ENCODE measurements around the gene CRPPA. TPM values are rescaled to one million over a fixed set of nuclear protein-coding genes. Genes with fewer than 3 reads are reported as not detected.

Gene CRPPA
- total and polyA plus RNA-seq, 10 of the 15 experiments (the other 5 are each of a cell fraction or from before 2014, with no cell fraction given): not detected

DNA sequence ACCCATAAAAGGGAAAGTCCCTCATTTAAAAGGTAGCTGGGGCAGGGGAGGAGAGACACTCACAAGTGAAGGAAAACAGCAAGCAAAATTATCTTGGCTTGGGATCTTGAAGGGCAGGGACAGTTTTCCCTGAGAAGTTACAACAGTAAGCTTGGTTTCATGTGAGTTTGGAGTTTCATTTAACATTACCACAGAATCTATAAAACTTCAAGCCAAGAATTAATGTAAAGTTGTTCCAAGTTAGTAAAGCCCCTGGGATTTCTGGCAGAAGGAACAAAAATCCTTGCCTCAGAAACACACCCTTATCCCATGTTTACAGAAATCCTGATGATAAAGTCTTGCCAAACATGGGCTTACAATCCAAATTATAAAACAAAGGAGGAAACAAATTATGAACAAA, 19.2 kb downstream of the CRPPA start (continued):
- TF ChIP-seq MYC (IDR thresholded peaks at IDR 0.05; ENCODE audit: insufficient read depth, insufficient read length, insufficient replicate concordance, low read length, severe bottlenecking) (no peak), DPF2 (IDR thresholded peaks at IDR 0.05) (no peak), JUNB (IDR thresholded peaks at IDR 0.05) (no peak), MYB (IDR thresholded peaks at IDR 0.05; ENCODE audit: borderline replicate concordance, low read depth, low read length) (no peak), TCF3 (IDR thresholded peaks at IDR 0.05; ENCODE audit: borderline replicate concordance, insufficient read depth, low read depth, low read length) (no peak)

DNA sequence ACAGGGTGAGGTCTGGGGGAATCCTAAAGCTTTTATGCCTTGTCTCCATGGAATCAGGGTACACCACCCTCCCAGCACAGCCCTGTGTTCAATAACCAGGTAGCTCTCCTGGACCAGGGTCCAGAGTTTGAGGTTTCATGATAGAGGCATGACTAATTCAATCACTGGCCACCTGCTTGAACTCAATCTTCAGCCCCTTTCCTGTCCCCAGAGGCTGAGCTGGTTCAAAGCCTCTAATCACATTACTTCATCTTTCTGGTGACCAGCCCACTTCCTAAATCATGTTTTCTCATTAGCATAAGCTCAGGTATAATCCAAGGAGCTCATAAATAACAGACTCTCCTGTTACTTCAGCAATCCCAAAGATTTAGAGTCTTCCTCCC, 20.5 kb downstream of the CRPPA start:
- in situ Hi-C loops (cut with MboI): no loop called here

More for the DNA sequence above, 20.5 kb downstream of the CRPPA start:
- no TSS peak for BruUV-seq (replicated peaks)
- no peak overlapping the region for H3K4me2 ChIP-seq (ENCODE audit: control insufficient read depth, insufficient read depth)
- H3K4me1 ChIP-seq (ENCODE audit: control insufficient read depth, insufficient read depth, low read length): no peaks in the 10 kb centered on the region
- TF ChIP-seq, protein P1, sequence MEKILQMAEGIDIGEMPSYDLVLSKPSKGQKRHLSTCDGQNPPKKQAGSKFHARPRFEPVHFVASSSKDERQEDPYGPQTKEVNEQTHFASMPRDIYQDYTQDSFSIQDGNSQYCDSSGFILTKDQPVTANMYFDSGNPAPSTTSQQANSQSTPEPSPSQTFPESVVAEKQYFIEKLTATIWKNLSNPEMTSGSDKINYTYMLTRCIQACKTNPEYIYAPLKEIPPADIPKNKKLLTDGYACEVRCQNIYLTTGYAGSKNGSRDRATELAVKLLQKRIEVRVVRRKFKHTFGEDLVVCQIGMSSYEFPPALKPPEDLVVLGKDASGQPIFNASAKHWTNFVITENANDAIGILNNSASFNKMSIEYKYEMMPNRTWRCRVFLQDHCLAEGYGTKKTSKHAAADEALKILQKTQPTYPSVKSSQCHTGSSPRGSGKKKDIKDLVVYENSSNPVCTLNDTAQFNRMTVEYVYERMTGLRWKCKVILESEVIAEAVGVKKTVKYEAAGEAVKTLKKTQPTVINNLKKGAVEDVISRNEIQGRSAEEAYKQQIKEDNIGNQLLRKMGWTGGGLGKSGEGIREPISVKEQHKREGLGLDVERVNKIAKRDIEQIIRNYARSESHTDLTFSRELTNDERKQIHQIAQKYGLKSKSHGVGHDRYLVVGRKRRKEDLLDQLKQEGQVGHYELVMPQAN (conservative IDR thresholded peaks at IDR 0.05): no peak
- no peak for TF ChIP-seq NRF1 (conservative IDR thresholded peaks at IDR 0.05; ENCODE audit: low read depth, low read length)
- TF ChIP-seq TBL1XR1 (IDR thresholded peaks at IDR 0.05; ENCODE audit: low read depth, low read length): no peak
- no peak for TF ChIP-seq ATF7 (IDR thresholded peaks at IDR 0.05; ENCODE audit: low read depth)
- TF ChIP-seq NR2C1 (IDR thresholded peaks at IDR 0.05): no peak
- TF ChIP-seq PML (IDR thresholded peaks at IDR 0.05; ENCODE audit: low read length): no peak
- no peak for TF ChIP-seq MEF2A (IDR thresholded peaks at IDR 0.05; ENCODE audit: insufficient read depth, low read depth, low read length)
- TF ChIP-seq, protein P2, sequence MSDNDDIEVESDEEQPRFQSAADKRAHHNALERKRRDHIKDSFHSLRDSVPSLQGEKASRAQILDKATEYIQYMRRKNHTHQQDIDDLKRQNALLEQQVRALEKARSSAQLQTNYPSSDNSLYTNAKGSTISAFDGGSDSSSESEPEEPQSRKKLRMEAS (IDR thresholded peaks at IDR 0.05; ENCODE audit: low read depth, low read length): no peak
- TF ChIP-seq, protein P3, sequence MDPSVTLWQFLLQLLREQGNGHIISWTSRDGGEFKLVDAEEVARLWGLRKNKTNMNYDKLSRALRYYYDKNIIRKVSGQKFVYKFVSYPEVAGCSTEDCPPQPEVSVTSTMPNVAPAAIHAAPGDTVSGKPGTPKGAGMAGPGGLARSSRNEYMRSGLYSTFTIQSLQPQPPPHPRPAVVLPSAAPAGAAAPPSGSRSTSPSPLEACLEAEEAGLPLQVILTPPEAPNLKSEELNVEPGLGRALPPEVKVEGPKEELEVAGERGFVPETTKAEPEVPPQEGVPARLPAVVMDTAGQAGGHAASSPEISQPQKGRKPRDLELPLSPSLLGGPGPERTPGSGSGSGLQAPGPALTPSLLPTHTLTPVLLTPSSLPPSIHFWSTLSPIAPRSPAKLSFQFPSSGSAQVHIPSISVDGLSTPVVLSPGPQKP (IDR thresholded peaks at IDR 0.05; ENCODE audit: low read depth, low read length): no peak
- no peak for TF ChIP-seq SIX5 (IDR thresholded peaks at IDR 0.05; ENCODE audit: low read depth, low read length, severe bottlenecking)
- TF ChIP-seq MYC (IDR thresholded peaks at IDR 0.05; ENCODE audit: insufficient read depth, insufficient read length, insufficient replicate concordance, low read length, severe bottlenecking): no peak
- TF ChIP-seq, protein P4, sequence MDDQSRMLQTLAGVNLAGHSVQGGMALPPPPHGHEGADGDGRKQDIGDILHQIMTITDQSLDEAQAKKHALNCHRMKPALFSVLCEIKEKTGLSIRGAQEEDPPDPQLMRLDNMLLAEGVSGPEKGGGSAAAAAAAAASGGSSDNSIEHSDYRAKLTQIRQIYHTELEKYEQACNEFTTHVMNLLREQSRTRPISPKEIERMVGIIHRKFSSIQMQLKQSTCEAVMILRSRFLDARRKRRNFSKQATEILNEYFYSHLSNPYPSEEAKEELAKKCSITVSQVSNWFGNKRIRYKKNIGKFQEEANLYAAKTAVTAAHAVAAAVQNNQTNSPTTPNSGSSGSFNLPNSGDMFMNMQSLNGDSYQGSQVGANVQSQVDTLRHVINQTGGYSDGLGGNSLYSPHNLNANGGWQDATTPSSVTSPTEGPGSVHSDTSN (IDR thresholded peaks at IDR 0.05; ENCODE audit: insufficient replicate concordance, low read depth, low read length): no peak
- TF ChIP-seq EP300 (IDR thresholded peaks at IDR 0.05; ENCODE audit: borderline replicate concordance in 1 of 2, control insufficient read depth in 1 of 2, low read depth in 2 of 2, low read length in 2 of 2): no peak
- TF ChIP-seq CREB1 (IDR thresholded peaks at IDR 0.05; ENCODE audit: low read depth): no peak
- no peak for TF ChIP-seq EZH2 (IDR thresholded peaks at IDR 0.05; ENCODE audit: borderline replicate concordance, control insufficient read depth, low read depth, low read length)
- no peak for TF ChIP-seq SIN3A (IDR thresholded peaks at IDR 0.05; ENCODE audit: low read depth, low read length)
- H3K4me3 ChIP-seq: no peak overlapping the region
- CTCF ChIA-PET: interaction anchor here (1.2 kb wide), 1 partner anchor 11 kb away, joined by 3 read pairs; no protein-coding TSS in a partner anchor
- POLR2A ChIA-PET: no interaction called here
- no peak overlapping the region for H3K27ac ChIP-seq (ENCODE audit: control insufficient read depth, insufficient read depth)
- no peak for FAIRE-seq
- no peak for DNase-seq (ENCODE audit: low read depth, low spot score)
- no peaks in the 10 kb centered on the region for H3K27me3 ChIP-seq (replicated peaks in 1 of 2; ENCODE audit: control insufficient read depth in 2 of 2, insufficient read depth in 2 of 2, low read length in 1 of 2)
- H3K9me3 ChIP-seq (replicated peaks; ENCODE audit: control insufficient read depth, insufficient read depth, low read length): peaks cover 27% of the 10 kb centered on the region
- H3K9ac ChIP-seq (ENCODE audit: control insufficient read depth, insufficient read depth, low read length): no peak overlapping the region
- SMC1A ChIA-PET (ENCODE audit: uncharacterized antibody, unreplicated experiment): no interaction called here
- RAD21 ChIA-PET (ENCODE audit: unreplicated experiment): no interaction called here
- no peaks in the 10 kb centered on the region for H3K36me3 ChIP-seq (ENCODE audit: control insufficient read depth in 2 of 2, insufficient read depth in 2 of 2, low read length in 1 of 2)
- ATAC-seq: no peak
- intact Hi-C loops (cut with micrococcal nuclease; ENCODE audit: unreplicated experiment): no loop called here
- H2AFZ ChIP-seq (ENCODE audit: control insufficient read depth, low read depth, low read length): no peak overlapping the region
- H4K20me1 ChIP-seq (ENCODE audit: control insufficient read depth, insufficient read depth): no peaks in the 10 kb centered on the region
- H3K79me2 ChIP-seq (ENCODE audit: control insufficient read depth, insufficient read depth, low read length): no peaks in the 10 kb centered on the region
